Pancreas (tissue), 10 donors: Measurements from ENCODE around the gene TIAL1. TPM values are rescaled to one million over a fixed set of nuclear protein-coding genes. Genes with fewer than 3 reads are reported as not detected.
"Not testable (repeated sequence)": the region's sequence is repeated elsewhere in the genome, so short reads cannot be mapped to it uniquely, and the experiment has no call there.

Experiments used
- ATAC-seq, 4 donors: fragments of 200-7000 bp; cut with Tn5 transposase; one replicate each; pipeline versions ENCODE4 v1.8.0 to v1.9.1; 2020; ENCODE audit warnings: mild to moderate bottlenecking in 4 of 4, moderate library complexity in 4 of 4
- DNase-seq, 6 donors: peaks; one replicate each; pipeline ENCODE4 v3.0.0-alpha.2; 2020
- FAIRE-seq: peaks from 2 replicates; lab custom pipeline; 2012; peaks lifted over from hg19 to GRCh38; lab: Jason Lieb, UNC
- H3K27ac ChIP-seq, 4 donors: fragments of 200-600 bp; sonication (generic); 1 replicate in 3 of 4; 2 replicates in 1 of 4; pipeline versions ENCODE4 v1.5.0 to v1.8.0; 2020
- H3K27me3 ChIP-seq, 4 donors: fragments of 200-600 bp; one replicate each; pipeline ENCODE4 v1.8.0; 2021
- H3K36me3 ChIP-seq, 3 donors: fragments of 200-600 bp; sonication (generic) in 1 of 3; one replicate each; pipeline versions ENCODE4 v1.5.0 to v1.8.0; 2020 to 2021
- H3K4me1 ChIP-seq, 3 donors: fragments of 200-600 bp; one replicate each; pipeline ENCODE4 v1.8.0; 2021
- H3K4me3 ChIP-seq, 4 donors: fragments of 200-600 bp; sonication (generic) in 2 of 4; one replicate each; pipeline versions ENCODE4 v1.5.0 to v1.8.0; 2020 to 2021
- H3K9me3 ChIP-seq, 4 donors: fragments of 200-600 bp; one replicate each; pipeline ENCODE4 v1.8.0; 2021
- WGBS, 2 donors: extraction: QIAGEN DNeasy Blood & Tissue Kit; methylation state at CpG; one replicate each; pipeline ENCODE4 v1.1.7; 2013; 5-methylcytosine and 5-hydroxymethylcytosine counted together
- intact Hi-C, 3 donors: fragments of 100-400 bp; cut with DNase I; formaldehyde crosslinking; loops; one replicate each; pipeline versions ENCODE4 v1.11.1 to v1.14.2; 2022
- polyA plus RNA-seq, 2 donors: library from polyadenylated mRNA; stranded (reverse); fragments of 200-250 nt; gene quantifications; one replicate each; pipeline ENCODE4 v1.2.3, GENCODE V29; 2013
- total RNA-seq, 6 donors: library from RNA; stranded (reverse); fragmentation: NEBNext Ultra II Directional in 4 of 6; extraction: Animal tissue kit (Norgen Biotek cat#: 25700) in 4 of 6; gene quantifications; one replicate each; pipeline versions ENCODE4 v1.2.1 to v1.2.4, GENCODE V29; 2021 to 2023
- TF ChIP-seq, protein P1 (sequence below), 4 donors: fragments of 200-600 bp; sonication (generic) in 3 of 4; IDR thresholded peaks; one replicate each; pipeline versions ENCODE4 v1.5.0 to v1.8.0; 2021; ENCODE audit warnings: antibody characterized with exemption in 4 of 4
- donor health status: healthy with polysubstance abuse.
- donor health status: DM: no; HTN: no; CAD: no; lungs with moderate emphysema.
- donor health status: DM: no; HTN: no; CAD: no.
- donor health status: control.
- donor health status: control.
- donor health status: Bipolar disorder and iron deficiency.
- donor health status: DM: yes; HTN: yes; CAD: no.
- donor health status: DM: no; HTN: no; CAD: no.
- donor health status: DM: no; HTN: no; CAD: no.
- donor health status: DM: yes; HTN: yes; CAD: no.

Gene TIAL1
- total and polyA plus RNA-seq, 8 donors = 26.3 to 64.0 (median 45.9) TPM

DNA sequence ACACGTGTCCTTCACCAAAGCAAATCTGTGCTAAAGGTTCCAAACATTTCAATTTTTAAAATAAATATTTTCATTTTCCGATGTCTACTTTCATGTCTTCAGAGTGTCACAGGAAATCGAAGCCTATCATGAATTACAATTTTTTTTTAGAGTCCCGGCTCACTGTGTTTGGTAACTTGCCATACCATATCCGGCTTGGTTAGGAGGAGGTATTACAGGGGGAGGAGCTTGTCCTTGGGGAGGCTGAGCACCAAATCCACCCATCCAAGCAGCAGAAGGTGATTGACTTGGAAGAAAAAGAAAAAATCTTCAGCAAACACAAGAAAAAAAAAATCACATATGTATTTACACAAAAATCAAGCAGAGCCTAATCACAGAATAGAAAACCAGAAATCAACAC is 21.3 kb downstream of the TIAL1 start:
- H3K9me3 ChIP-seq = no peaks in the 10 kb centered on the region
- intact Hi-C loops = no loop called here
- WGBS, 2 donors = 53 to 61% methylated on average over 5 of the region's 5 CpGs
- FAIRE-seq = peak; percentile 5
- peaks cover 0 to 34% (median 22%) of the 10 kb centered on the region in 3 donors for H3K36me3 ChIP-seq
- TF ChIP-seq, protein P1, sequence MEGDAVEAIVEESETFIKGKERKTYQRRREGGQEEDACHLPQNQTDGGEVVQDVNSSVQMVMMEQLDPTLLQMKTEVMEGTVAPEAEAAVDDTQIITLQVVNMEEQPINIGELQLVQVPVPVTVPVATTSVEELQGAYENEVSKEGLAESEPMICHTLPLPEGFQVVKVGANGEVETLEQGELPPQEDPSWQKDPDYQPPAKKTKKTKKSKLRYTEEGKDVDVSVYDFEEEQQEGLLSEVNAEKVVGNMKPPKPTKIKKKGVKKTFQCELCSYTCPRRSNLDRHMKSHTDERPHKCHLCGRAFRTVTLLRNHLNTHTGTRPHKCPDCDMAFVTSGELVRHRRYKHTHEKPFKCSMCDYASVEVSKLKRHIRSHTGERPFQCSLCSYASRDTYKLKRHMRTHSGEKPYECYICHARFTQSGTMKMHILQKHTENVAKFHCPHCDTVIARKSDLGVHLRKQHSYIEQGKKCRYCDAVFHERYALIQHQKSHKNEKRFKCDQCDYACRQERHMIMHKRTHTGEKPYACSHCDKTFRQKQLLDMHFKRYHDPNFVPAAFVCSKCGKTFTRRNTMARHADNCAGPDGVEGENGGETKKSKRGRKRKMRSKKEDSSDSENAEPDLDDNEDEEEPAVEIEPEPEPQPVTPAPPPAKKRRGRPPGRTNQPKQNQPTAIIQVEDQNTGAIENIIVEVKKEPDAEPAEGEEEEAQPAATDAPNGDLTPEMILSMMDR (IDR thresholded peaks at IDR 0.05) = no peak
- no peak overlapping the region for H3K27ac ChIP-seq
- peak in 1 of 4 donors; percentile 53 for ATAC-seq
- DNase-seq = no peak
- H3K4me1 ChIP-seq = no peaks in the 10 kb centered on the region
- no peak overlapping the region for H3K4me3 ChIP-seq
- H3K27me3 ChIP-seq = no peaks in the 10 kb centered on the region

DNA sequence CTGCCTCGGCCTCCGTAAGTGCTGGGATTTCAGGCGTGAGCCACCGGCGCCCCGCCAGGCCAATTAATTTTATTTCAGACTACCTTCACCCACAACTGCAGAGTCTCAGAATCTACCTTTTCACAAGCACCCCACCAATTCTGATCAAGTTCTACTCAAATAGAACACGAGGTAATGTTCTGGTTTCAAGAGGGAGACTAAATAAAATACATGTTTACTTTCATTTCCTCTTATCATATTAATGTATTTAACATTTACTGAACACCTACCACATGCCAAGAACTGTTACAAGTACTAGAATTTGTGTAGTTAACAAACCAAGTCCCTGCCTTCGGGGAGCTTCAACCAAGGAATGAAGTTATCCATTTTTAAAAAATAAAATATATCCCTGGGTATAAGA is 28.8 kb downstream of the TIAL1 start:
- no peaks in the 10 kb centered on the region for H3K4me1 ChIP-seq
- no peak for ATAC-seq
- FAIRE-seq = peak; percentile 32
- no peaks in the 10 kb centered on the region for H3K27me3 ChIP-seq
- H3K9me3 ChIP-seq = no peaks in the 10 kb centered on the region
- WGBS, 2 donors = 78 to 80% methylated on average over 8 of the region's 8 CpGs
- H3K4me3 ChIP-seq = no peak overlapping the region
- peaks cover 0 to 3% (median 0%) of the 10 kb centered on the region in 3 donors for H3K36me3 ChIP-seq
- H3K27ac ChIP-seq = no peak overlapping the region
- intact Hi-C loops = no loop called here
- DNase-seq = no peak
- TF ChIP-seq, protein P1 (IDR thresholded peaks at IDR 0.05) = no peak

DNA sequence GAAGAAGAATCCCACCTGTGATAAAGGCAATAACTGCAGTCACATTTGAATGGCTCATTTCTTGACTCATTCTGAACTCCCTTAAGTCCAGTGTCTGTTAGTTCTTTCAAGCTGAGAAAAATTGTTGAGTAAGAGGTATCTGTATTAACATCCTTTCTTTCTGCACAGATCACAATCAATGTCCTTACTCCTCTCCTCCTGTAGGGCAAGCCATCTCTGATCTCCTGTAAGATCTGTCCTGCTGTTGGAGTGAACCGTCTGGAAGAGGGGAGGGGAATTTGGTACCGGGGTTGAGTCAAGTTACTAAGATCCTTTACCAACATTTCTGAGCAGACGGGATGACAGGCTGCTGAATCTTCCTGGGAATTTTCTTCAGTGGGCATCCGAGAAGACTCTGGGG is 34.7 kb downstream of the TIAL1 start:
- Histone ChIP-seq H3K4me3 (no peak overlapping the region), H3K4me1 (no peaks in the 10 kb centered on the region), H3K27me3 (no peaks in the 10 kb centered on the region), H3K9me3 (no peaks in the 10 kb centered on the region), H3K36me3 (no peaks in the 10 kb centered on the region), H3K27ac (no peak overlapping the region)
- 80 to 81% methylated on average over 4 of the region's 4 CpGs for WGBS, 2 donors
- FAIRE-seq (no peak), ATAC-seq (no peak), DNase-seq (no peak)
- intact Hi-C loops = no loop called here
- TF ChIP-seq, protein P1 (IDR thresholded peaks at IDR 0.05) = no peak

DNA sequence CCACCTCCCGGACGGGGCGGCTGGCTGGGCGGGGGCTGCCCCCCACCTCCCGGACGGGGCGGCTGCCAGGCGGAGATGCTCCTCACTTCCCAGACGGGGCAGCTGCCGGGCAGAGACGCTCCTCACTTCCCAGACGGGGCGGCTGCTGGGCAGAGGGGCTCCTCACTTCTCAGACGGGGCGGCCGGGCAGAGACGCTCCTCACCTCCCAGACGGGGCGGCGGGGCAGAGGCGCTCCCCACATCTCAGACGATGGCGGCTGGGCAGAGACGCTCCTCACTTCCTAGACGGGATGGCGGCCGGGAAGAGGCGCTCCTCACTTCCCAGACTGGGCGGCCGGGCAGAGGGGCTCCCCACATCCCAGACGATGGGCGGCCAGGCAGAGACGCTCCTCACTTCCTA is 37.3 kb downstream of the TIAL1 start:
- 90 to 96% methylated on average over 20 to 33 of the region's 33 CpGs for WGBS, 2 donors
- H3K27me3 ChIP-seq, FAIRE-seq, ATAC-seq, H3K36me3 ChIP-seq, H3K4me3 ChIP-seq, DNase-seq, H3K27ac ChIP-seq, intact Hi-C loops, H3K9me3 ChIP-seq, H3K4me1 ChIP-seq: not testable (repeated sequence)

DNA sequence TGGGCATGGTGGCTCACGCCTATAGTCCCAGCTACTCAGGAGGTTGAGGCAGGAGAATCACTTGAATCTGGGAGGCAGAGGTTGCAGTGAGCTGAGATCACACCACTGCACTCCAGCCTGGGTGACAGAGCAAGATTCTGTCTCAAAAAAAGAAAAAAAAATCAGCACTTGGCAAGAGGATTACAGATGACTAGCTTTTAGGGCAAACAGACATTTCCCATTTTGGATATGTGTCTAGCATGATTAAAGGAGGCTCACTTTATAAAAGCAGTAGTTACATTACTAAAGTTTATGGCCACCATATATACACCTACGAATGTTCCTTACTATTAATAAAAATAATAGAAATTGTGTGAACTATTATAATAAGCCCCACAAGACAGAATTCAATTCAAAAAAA is 40.7 kb downstream of the TIAL1 start:
- H3K36me3 ChIP-seq, H3K27ac ChIP-seq, H3K27me3 ChIP-seq, H3K4me1 ChIP-seq, FAIRE-seq, H3K4me3 ChIP-seq, DNase-seq, ATAC-seq, H3K9me3 ChIP-seq, intact Hi-C loops: not testable (repeated sequence)
- 83 to 87% methylated on average over 2 of the region's 2 CpGs for WGBS, 2 donors

DNA sequence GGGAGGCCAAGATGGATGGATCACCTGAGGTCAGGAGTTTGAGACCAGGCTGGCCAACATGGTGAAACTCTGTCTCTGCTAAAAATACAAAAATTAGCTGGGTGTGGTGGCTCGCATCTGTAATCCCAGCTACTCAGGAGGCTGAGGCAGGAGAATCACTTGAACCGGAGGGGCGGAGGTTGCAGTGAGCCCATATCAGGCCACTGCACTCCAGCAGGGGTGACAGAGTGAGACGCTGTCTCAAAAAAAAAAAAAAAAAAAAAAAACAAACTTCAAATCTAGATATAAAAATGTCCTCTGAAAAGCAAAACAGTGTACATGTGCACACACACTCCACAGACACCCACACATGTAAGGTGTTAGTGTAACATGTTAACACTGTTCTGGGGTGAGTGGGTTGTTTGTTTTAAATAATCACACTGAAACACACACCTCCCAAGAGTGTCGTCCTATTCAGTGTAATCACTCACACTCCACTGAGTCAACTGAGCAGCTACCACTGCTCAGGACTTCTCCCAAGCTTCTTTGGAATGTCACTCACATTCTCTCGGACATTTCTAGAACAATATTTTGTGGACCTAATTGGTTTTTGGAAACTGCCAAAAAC is 41.5 kb downstream of the TIAL1 start:
- 88% methylated on average over 6 of the region's 6 CpGs for WGBS, 2 donors
- TF ChIP-seq, protein P1 (IDR thresholded peaks at IDR 0.05) = no peak
- Histone ChIP-seq H3K4me1 (no peaks in the 10 kb centered on the region), H3K27me3 (no peaks in the 10 kb centered on the region), H3K27ac (no peak overlapping the region), H3K4me3 (no peak overlapping the region), H3K36me3 (no peaks in the 10 kb centered on the region), H3K9me3 (no peaks in the 10 kb centered on the region)
- intact Hi-C loops = no loop called here
- ATAC-seq (no peak), DNase-seq (no peak), FAIRE-seq (no peak)
